ENCODE data around the gene DPP6. TPM values are rescaled to one million over a fixed set of nuclear protein-coding genes. Genes with fewer than 3 reads are reported as not detected.

The DPP6 gene
- total RNA-seq, 1 experiment from 2014 or later: not detected

GRCh38 chr7:154911411-154911810 lies 859.2 kb downstream of the DPP6 start:
- intact Hi-C loops (cut with micrococcal nuclease; ENCODE audit: unreplicated experiment): loop anchor here (5.0 to 10.0 kb wide), 2 partner anchors 41 to 77 kb away; no protein-coding TSS in a partner anchor
- ChIA-PET CTCF (no interaction called here), POLR2A (no interaction called here)
- H3K27me3 ChIP-seq (replicated peaks; ENCODE audit: control insufficient read depth, insufficient read depth, low read length): no peaks in the 10 kb centered on the region
- Mint-ChIP-seq H3K4me1 (ENCODE audit: low read depth, unreplicated experiment) (no peaks in the 10 kb centered on the region), H3K9me3 (ENCODE audit: unreplicated experiment) (peaks cover 32% of the 10 kb centered on the region), H3K27ac (ENCODE audit: unreplicated experiment) (no peak overlapping the region), H3K4me3 (ENCODE audit: unreplicated experiment) (no peak overlapping the region), H3K36me3 (ENCODE audit: insufficient read depth, unreplicated experiment) (peaks cover 6% of the 10 kb centered on the region), H3K27me3 (ENCODE audit: insufficient read depth, unreplicated experiment) (no peaks in the 10 kb centered on the region)
- H3K4me1 ChIP-seq: no peaks in the 10 kb centered on the region
- no peak for DNase-seq
- no peak overlapping the region for H3K4me3 ChIP-seq (ENCODE audit: low read depth, low read length)
- no peaks in the 10 kb centered on the region for H3K36me3 ChIP-seq (ENCODE audit: control insufficient read depth, insufficient read depth, low read length)
- no peak for TF ChIP-seq CTCF (IDR thresholded peaks at IDR 0.05; ENCODE audit: insufficient read depth in 1 of 2, low read depth in 1 of 2, low read length in 1 of 2, severe bottlenecking in 1 of 2, unreplicated experiment in 1 of 2)
- H3K9me3 ChIP-seq: peaks cover 15% of the 10 kb centered on the region
- no TSS peak for BruUV-seq (replicated peaks)

GRCh38 chr7:154911862-154912455 lies 859.8 kb downstream of the DPP6 start:
- ChIA-PET CTCF (no interaction called here), POLR2A (no interaction called here)
- intact Hi-C loops (cut with micrococcal nuclease; ENCODE audit: unreplicated experiment): loop anchor here (5.0 to 10.0 kb wide), 2 partner anchors 40 to 77 kb away; no protein-coding TSS in a partner anchor
- no peak overlapping the region for H3K4me3 Mint-ChIP-seq (ENCODE audit: unreplicated experiment)
- Histone ChIP-seq H3K9me3 (peaks cover 12% of the 10 kb centered on the region), H3K4me1 (no peaks in the 10 kb centered on the region), H3K36me3 (ENCODE audit: control insufficient read depth, insufficient read depth, low read length) (no peaks in the 10 kb centered on the region), H3K27me3 (replicated peaks; ENCODE audit: control insufficient read depth, insufficient read depth, low read length) (no peaks in the 10 kb centered on the region), H3K4me3 (ENCODE audit: low read depth, low read length) (no peak overlapping the region)
- peaks cover 6% of the 10 kb centered on the region for H3K36me3 Mint-ChIP-seq (ENCODE audit: insufficient read depth, unreplicated experiment)
- TF ChIP-seq CTCF (IDR thresholded peaks at IDR 0.05; ENCODE audit: insufficient read depth in 1 of 2, low read depth in 1 of 2, low read length in 1 of 2, severe bottlenecking in 1 of 2, unreplicated experiment in 1 of 2): no peak
- H3K4me1 Mint-ChIP-seq (ENCODE audit: low read depth, unreplicated experiment): no peaks in the 10 kb centered on the region
- H3K27ac Mint-ChIP-seq (ENCODE audit: unreplicated experiment): no peak overlapping the region
- H3K9me3 Mint-ChIP-seq (ENCODE audit: unreplicated experiment): peaks cover 32% of the 10 kb centered on the region
- no TSS peak for BruUV-seq (replicated peaks)
- no peaks in the 10 kb centered on the region for H3K27me3 Mint-ChIP-seq (ENCODE audit: insufficient read depth, unreplicated experiment)
- DNase-seq: no peak

GRCh38 chr7:154912871-154913637 lies 860.9 kb downstream of the DPP6 start:
- ChIA-PET POLR2A (no interaction called here), CTCF (interaction anchor here (0.6 to 1.5 kb wide), 4 partner anchors 14 to 1330 kb away, joined by 3 to 4 read pairs (median 4); no protein-coding TSS in a partner anchor)
- no TSS peak for BruUV-seq (replicated peaks)
- H3K36me3 Mint-ChIP-seq (ENCODE audit: insufficient read depth, unreplicated experiment): peaks cover 6% of the 10 kb centered on the region
- peaks cover 32% of the 10 kb centered on the region for H3K9me3 Mint-ChIP-seq (ENCODE audit: unreplicated experiment)
- TF ChIP-seq CTCF (IDR thresholded peaks at IDR 0.05; ENCODE audit: insufficient read depth in 1 of 2, low read depth in 1 of 2, low read length in 1 of 2, severe bottlenecking in 1 of 2, unreplicated experiment in 1 of 2): no peak
- intact Hi-C loops (cut with micrococcal nuclease; ENCODE audit: unreplicated experiment): loop anchor here (1.0 to 10.0 kb wide), 3 partner anchors 14 to 78 kb away; no protein-coding TSS in a partner anchor
- H3K27ac Mint-ChIP-seq (ENCODE audit: unreplicated experiment): no peak overlapping the region
- no peaks in the 10 kb centered on the region for H3K27me3 Mint-ChIP-seq (ENCODE audit: insufficient read depth, unreplicated experiment)
- no peaks in the 10 kb centered on the region for H3K36me3 ChIP-seq (ENCODE audit: control insufficient read depth, insufficient read depth, low read length)
- peaks cover 12% of the 10 kb centered on the region for H3K9me3 ChIP-seq
- peak in 1 of 2 experiments; percentile 3 for DNase-seq
- no peak overlapping the region for H3K4me3 ChIP-seq (ENCODE audit: low read depth, low read length)
- no peaks in the 10 kb centered on the region for H3K27me3 ChIP-seq (replicated peaks; ENCODE audit: control insufficient read depth, insufficient read depth, low read length)
- H3K4me1 Mint-ChIP-seq (ENCODE audit: low read depth, unreplicated experiment): no peaks in the 10 kb centered on the region
- no peak overlapping the region for H3K4me3 Mint-ChIP-seq (ENCODE audit: unreplicated experiment)
- no peaks in the 10 kb centered on the region for H3K4me1 ChIP-seq

All from Caco-2 (cell line).